SKM-1 treated with dmso at 0.1 percent for 144 hours (cell line): Measurements from ENCODE around the gene SP140.
"Not testable (repeated sequence)": the region's sequence is repeated elsewhere in the genome, so short reads cannot be mapped to it uniquely, and the experiment has no call there.

Source experiments
- DNase-seq: peaks from one replicate; lab custom pipeline; 2025; ENCODE audit not compliant: unreplicated experiment; lab: John Stamatoyannopoulos, UW

SP140 gene

DNA sequence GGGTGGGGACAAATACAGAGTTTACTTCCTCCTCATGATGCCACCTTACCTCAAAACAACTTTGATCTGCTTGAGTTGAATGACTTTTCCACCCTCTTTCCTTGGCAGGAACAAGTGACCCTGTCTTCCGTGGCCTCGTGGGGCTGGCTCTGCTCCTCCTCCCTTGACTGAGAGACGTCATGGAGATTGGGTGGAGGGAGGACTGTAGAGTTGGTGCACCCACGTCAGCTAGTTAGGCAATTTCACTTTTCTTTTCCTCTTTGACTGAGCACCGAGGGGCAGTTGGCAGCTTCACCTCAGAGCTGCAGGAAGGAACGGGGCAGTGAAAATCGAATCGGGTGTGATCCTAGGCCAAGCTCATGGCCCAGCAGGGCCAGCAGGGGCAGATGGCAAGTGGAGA is at the start of gene SP140:
SP140 (plus strand) TSS at position 251 of the 400 bp plus-strand sequence; CDS start at position 360, 109 bp downstream.
- DNase-seq: no peak

GRCh38 chr2:230176996-230177395 is 48.5 kb upstream of the SP140 start:
- no peak for DNase-seq

DNA sequence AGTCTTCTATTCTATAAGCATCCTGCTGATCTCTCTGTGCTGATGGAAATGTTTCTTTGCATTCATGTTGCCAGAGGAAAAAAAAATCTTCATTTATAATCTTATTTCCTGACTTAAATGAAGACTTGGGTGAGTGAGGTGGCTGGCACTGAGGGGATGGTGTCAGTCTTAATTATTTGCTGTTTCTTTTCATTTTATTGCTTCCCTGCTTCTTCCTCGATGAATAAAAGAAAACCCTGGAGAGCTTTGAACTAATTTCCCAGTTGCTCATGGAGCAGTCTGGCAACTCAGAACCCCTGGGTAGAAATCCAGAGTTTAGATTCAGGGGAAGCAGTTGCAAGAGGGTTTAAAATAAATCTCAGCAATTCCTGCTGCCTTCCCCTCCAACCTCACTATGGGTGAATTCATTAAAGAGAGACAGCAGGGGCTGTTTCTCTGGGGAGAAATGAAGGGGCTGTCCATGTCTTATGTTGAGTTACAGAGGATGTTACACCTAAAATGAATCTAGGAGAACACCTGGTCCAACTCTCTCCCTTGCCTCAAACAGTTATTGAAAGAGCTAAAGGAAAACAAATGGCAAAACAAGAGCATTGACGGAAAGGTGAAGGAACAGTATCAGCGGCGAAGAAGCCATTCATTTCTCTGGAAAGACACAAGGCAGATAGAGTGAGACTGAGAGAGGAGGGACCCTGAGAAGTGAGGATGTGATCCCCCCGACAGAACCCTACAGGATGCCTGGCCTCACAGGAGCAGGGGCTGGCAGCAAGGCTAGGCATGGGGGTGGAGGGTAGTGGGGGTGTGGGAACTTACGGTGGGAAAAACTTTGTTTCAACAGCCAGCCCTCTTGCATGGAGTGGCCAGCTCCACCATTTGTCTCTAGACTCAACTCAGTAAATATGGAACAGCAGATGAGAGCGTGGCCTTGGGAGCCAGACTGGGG is 46.7 kb upstream of the SP140 start:
- DNase-seq: no peak

DNA sequence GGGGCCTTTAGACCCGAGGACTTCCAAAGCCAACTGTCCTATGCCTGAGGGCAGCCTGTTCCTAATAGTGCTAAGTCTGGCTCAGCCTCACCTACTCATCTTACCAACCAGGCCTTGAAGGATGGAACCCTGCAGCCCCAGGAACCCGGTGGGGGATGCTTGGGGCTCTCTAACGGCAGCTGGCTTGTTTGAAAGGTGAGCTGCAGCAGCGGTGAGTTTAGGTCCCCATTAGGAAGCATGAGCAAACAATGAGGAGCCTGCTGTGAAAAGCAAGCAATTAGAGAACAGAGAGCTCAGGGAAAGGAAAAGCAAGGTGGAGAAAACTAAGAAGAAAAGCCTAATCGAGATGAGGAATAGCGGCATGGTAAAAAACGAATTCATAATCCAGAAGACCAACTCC is 45.6 kb upstream of the SP140 start:
- DNase-seq: no peak

DNA sequence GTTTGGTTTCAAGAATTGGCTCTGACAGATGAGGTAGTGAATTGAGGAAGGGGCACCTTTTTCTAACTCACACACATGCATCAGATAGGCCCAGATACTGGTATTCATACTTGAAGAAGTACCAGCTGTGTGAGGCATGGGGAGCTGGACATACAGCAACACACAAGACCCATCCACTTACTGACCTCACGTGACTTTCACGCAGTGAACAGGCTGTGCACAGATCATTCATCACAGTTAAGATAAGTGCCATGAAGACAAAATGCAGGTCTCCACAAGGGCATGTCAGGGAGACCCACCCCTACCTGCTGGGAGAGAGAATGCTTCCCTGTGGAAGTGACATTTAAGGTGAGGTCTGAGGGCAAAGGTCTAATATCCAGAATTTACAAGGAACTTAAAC is 44.3 kb upstream of the SP140 start:
- no peak for DNase-seq

DNA sequence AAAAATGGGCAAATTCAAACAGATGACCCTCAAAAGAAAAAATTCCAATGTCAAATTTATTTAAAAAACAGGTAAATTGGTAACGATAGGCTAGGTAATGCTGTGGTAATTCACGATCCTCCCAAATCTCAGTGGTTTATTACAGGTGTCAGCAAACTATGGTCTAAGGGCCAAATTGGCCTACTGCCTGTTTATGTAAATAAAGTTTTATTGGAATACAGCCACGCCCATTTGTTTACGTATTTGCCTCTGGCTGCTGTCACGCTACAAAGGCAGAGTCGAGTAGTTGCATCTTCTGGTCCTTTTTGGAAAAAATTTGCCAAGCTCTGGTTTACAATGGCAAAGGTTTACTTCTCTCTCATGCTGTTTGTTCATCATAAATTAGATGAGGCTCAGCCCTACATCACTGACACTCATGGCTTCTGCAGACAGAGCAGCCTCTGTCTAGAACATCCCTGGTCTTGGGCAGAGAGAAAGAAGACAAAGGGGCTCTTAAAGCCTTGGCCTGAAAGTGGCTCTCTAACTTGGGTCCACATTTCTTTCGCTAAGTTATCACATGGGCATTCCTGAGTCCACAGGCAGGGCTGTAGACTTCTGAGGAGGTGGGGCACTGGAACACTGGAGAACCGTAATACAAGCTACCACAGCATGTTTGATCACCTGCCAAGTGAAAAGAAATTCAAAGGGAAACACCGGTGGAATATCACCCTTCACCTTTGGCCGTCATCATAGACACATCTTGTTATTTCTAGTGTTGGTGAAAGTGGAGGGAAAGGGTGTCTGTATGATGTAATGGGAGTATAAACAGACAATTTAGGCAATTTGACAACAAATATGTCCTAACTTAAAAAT is 40.6 kb upstream of the SP140 start:
- DNase-seq: no peak

- no peak for DNase-seq
Observed at GRCh38 chr2:230202430-230203109, 23.0 kb upstream of the SP140 start.

DNA sequence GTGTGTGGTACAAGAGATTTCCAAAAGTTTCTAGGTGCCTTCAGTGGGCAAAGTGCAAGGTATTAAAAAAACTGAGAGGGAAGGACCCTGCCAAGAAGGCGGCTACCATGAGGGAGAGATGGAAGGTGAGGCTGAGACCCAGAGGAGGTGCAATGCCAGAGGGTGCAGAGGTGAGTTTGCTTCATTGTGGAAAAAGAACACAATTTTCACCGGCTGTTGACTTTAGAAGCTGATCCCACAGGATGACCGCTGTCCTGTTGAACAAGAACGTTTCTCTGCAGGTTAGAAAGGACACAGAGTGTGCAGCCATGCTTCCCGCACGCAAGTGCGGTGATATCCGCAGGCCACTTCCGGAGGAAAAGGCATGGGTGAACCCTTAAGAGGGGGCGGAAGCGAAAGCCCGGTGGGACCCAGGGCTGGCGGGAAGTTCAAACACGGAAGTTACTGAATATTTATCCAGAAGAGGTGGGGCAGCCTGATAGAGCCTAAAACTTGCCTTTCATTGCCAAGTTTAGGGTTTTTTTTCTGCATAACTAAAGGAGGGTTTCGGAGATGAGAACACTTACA is 22.3 kb upstream of the SP140 start:
- no peak for DNase-seq

DNA sequence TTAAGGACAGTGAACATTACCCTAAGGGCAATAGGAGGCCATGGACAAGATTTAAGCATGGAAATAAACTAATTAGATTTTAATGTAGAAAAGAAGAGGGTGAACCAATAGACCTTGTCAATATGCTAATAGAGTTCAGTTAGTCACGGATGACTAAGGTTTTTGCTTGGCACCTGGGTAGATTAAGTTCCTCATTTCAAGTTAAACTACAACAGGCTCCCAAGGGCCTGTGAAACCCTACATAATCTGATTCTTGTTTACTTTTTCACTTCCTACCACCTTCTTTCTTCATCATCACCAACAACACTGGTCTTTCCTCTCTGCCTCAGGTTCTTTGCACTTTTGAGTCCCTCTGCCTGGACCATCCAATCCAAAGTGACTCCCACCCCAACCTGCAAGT is 20.5 kb upstream of the SP140 start:
- peak; percentile 22 for DNase-seq

- no peak for DNase-seq
Observed at GRCh38 chr2:230205721-230206120, 19.8 kb upstream of the SP140 start.

- DNase-seq: no peak
Observed at GRCh38 chr2:230208576-230208975, 17.0 kb upstream of the SP140 start.

DNA sequence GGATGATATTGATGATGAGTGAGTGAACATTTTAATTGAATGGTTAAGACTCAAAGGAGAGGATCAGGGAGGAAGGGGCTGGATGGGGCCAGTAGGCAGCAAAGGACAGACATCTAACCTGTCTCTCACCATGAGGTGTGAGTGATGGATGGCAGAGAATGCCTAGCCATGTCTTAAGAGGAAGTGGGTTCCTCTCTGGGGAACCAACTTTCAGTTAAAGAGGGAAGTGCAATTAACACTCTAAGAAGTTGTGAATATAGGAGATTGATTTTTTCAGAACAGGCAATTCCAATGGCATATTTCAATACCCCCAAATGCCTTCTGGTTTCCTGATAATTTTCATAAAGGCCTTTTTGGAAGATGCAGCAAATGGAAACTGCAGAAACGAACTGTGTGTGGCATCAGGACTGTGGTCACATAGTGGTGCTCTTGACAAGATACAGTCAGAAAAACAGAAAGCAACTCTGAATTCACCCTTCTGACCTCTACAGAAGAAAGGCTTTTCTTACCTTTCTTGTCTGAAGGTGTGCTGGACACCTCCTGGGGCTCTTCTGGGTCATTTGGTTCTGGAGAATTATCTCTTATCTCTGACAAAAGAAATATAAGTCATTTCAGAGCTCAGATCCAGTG is 16.0 kb upstream of the SP140 start:
- DNase-seq: peak; percentile 38

- no peak for DNase-seq
Observed at GRCh38 chr2:230216489-230216888, 9.0 kb upstream of the SP140 start.

DNA sequence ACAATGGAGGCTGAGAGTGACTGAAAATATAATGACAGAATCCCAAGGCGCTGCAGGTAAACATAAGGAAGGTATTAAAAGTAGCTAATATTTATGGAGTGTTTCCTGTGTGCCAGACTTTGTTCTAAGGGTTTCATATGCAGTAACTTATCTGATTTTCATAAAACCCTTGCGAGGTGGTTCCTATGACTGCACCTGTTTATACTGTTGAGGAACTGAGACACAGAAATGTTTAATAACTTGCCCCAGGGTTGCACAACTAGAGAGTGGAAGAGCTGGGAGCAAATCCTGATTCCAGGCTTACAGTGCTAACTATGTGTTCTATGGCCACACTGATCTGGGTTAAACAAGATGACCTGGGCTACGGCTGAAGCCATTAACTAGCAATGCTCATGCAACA is 8.1 kb upstream of the SP140 start:
- no peak for DNase-seq

- DNase-seq: peak; percentile 80
Observed at GRCh38 chr2:230218421-230218820, 7.1 kb upstream of the SP140 start.

GRCh38 chr2:230219419-230220331 is 5.9 kb upstream of the SP140 start, which contains the start of gene SP110:
Gene SP110 (minus strand): TSS chr2:230219984. CDS start chr2:230216927, 3,057 bp downstream.
- DNase-seq: peak; percentile 88

- DNase-seq: no peak
Observed at GRCh38 chr2:230220347-230220969, 5.1 kb upstream of the SP140 start.

- no peak for DNase-seq
Observed at GRCh38 chr2:230221493-230221892, 4.0 kb upstream of the SP140 start.

DNA sequence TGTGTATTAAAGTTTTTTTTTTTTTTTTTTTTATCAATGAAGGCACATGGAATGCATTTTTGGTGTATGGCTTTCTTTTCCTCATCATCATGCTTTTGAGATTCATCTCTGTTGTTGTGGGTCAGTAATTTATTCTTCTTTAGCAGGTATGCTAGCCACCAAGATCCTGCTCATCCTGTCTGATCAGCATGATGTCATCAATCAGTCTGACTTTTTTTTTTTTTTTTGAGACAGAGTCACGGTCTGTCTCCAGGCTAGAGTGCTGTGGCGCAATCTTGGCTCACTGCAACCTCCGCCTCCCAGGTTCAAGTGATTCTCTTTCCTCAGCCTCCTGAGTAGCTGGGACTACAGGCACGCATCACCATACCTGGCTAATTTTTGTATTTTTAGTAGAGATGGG is 2.7 kb upstream of the SP140 start:
- DNase-seq: not testable (repeated sequence)
